Brain microvascular endothelial cell (primary cell): ENCODE measurements around the gene TMEM192.
"Not testable (repeated sequence)": the region's sequence is repeated elsewhere in the genome, so short reads cannot be mapped to it uniquely, and the experiment has no call there.

Experiments used
- DNase-seq: peaks from one replicate; pipeline ENCODE4 v3.0.0-alpha.2; 2020
- H3K27ac ChIP-seq: fragments of 250-450 bp; sonication (Bioruptor Pico); 2 replicates; pipeline ENCODE4 v1.5.1; 2020; ENCODE audit warnings: mild to moderate bottlenecking, moderate library complexity
- H3K27me3 ChIP-seq: fragments of 250-450 bp; sonication (Bioruptor Pico); replicated peaks from 2 replicates; pipeline ENCODE4 v1.5.1; 2020; ENCODE audit warnings: mild to moderate bottlenecking
- H3K36me3 ChIP-seq: fragments of 250-450 bp; sonication (Bioruptor Pico); replicated peaks from 2 replicates; pipeline ENCODE4 v1.5.1; 2020; ENCODE audit warnings: mild to moderate bottlenecking
- H3K4me3 ChIP-seq: 2 replicates; pipeline ENCODE4 v1.5.1; 2011; ENCODE audit warnings: low read depth, mild to moderate bottlenecking, control low read depth, low read length, moderate library complexity
- in situ Hi-C: cut with HindIII; loops from 2 replicates; pipeline ENCODE4 v1.10.0; 2017; ENCODE audit warnings: low sequenced_read_pairs, low pct_ligation_motif_present
- TF ChIP-seq, protein P1 (sequence below): IDR thresholded peaks from 2 replicates; pipeline ENCODE4 v1.5.1; 2011; ENCODE audit warnings: low read depth, mild to moderate bottlenecking, moderate library complexity, low read length, control low read depth, inconsistent platforms; ENCODE audit errors: missing control alignments

Gene TMEM192

DNA sequence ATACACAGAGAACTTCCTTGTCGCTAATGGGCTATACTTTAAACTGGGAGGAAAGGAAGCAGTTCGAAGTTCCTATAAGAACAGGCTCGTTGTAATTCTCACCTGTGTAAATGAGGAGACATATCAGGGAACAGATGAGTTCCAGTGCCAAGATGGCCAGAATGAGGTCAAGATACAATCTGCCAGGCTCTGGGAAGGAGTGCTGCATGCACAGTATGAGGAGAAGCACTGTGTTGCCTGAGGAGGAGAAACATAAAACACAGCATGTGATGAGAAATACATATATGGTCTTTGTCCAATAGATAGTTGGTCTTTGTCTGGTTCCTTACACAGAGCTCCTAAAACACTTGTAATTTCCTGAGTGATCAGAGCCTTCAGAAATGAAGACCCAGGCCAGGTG is 24.3 kb downstream of the TMEM192 start:
- TF ChIP-seq, protein P1, sequence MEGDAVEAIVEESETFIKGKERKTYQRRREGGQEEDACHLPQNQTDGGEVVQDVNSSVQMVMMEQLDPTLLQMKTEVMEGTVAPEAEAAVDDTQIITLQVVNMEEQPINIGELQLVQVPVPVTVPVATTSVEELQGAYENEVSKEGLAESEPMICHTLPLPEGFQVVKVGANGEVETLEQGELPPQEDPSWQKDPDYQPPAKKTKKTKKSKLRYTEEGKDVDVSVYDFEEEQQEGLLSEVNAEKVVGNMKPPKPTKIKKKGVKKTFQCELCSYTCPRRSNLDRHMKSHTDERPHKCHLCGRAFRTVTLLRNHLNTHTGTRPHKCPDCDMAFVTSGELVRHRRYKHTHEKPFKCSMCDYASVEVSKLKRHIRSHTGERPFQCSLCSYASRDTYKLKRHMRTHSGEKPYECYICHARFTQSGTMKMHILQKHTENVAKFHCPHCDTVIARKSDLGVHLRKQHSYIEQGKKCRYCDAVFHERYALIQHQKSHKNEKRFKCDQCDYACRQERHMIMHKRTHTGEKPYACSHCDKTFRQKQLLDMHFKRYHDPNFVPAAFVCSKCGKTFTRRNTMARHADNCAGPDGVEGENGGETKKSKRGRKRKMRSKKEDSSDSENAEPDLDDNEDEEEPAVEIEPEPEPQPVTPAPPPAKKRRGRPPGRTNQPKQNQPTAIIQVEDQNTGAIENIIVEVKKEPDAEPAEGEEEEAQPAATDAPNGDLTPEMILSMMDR = no peak
- Histone ChIP-seq H3K4me3 (no peak overlapping the region), H3K36me3 (peaks cover 14% of the 10 kb centered on the region), H3K27ac (no peak overlapping the region), H3K27me3 (no peaks in the 10 kb centered on the region)
- in situ Hi-C loops = no loop called here
- no peak for DNase-seq

DNA sequence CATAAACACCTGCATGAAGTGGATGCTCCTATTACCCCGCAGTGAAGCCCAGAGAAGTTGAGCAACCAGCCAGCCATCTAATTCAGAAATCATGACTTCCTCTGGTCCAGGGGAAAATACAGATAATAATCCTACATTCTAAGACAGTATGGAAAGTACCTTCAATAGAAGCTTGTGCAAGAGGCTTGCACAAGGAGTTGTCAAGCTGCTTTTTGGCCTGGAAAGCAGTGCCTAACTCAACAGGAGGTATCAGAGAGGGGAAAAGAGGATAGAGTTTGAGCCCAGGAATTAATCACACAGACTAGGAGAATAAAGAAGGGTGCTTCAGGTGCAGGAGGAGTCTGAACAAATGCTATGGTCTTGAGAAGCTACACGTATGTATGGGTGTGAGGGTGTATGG is 26.7 kb downstream of the TMEM192 start:
- no peak for DNase-seq
- Histone ChIP-seq H3K27ac (no peak overlapping the region), H3K27me3 (no peaks in the 10 kb centered on the region), H3K36me3 (peaks cover 14% of the 10 kb centered on the region), H3K4me3 (no peak overlapping the region)
- in situ Hi-C loops = no loop called here
- TF ChIP-seq, protein P1 = no peak

DNA sequence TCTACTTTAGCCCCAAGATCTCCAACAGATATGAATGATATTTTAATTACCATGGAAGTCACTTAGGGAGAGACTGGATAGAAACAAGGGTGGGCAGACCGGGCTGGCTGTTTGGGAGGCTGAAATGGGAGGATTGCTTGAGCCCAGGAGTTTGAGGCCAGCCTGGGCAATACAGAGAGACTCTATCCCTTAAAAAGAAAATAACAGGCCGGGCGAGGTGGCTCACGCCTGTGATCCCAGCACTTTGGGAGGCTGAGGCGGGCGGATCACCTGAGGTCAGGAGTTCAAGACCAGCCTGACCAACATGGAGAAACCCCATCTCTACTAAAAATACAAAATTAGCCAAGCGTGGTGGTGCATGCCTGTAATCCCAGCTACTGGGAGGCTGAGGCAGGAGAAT is 27.9 kb downstream of the TMEM192 start:
- H3K4me3 ChIP-seq, DNase-seq, H3K27me3 ChIP-seq, in situ Hi-C loops, H3K27ac ChIP-seq: not testable (repeated sequence)
- peaks cover 14% of the 10 kb centered on the region for H3K36me3 ChIP-seq

DNA sequence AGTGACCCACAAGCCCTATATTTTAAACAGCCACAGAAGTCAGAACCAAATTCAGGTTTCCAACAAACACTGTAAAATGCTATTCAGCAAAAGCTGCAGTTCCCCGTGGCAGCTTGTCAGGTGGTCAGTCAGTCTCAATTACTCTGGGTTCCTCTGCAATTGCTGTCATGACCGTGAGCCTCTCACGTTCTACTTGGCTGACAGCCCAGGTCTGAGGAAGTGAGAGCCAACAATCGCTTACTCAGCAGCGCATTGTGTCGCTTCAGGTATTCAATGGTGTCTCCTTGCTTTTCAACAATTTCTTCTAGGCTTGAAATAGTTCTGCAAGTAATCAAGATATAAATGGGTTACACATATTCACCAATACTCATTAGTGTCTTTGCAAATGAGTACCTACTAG is 33.2 kb downstream of the TMEM192 start:
- H3K27ac ChIP-seq = no peak overlapping the region
- H3K27me3 ChIP-seq = no peaks in the 10 kb centered on the region
- peak; percentile 15 for DNase-seq
- TF ChIP-seq, protein P1 = no peak
- H3K36me3 ChIP-seq = peaks cover 5% of the 10 kb centered on the region
- in situ Hi-C loops = no loop called here
- no peak overlapping the region for H3K4me3 ChIP-seq

DNA sequence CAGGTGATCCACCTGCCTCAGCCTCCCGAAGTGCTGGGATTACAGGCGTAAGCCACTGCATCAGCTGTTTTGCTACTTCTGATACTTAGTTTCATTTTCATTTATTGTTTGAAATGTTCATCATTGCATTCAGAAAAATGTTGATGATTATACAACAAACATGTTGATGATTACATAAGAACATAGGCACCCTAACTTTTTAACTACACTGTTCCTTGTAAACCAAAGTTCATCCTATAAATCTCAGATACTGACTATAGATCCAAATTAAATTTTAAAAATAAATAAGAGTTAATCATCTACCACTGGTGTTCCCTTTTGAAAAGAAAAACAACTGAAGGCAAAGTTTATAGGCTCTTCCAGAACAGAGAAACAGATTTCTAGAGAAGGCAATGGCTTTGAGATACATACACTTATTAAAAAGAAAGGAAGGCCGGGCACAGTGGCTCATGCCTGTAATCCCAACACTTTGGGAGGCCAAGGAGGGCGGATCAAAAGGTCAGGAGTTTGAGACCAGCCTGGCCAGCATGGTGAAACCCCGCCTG is 35.6 kb downstream of the TMEM192 start:
- in situ Hi-C loops = no loop called here
- H3K36me3 ChIP-seq = peaks cover 3% of the 10 kb centered on the region
- TF ChIP-seq, protein P1 = no peak
- no peak overlapping the region for H3K4me3 ChIP-seq
- H3K27ac ChIP-seq = no peak overlapping the region
- H3K27me3 ChIP-seq = no peaks in the 10 kb centered on the region
- no peak for DNase-seq

DNA sequence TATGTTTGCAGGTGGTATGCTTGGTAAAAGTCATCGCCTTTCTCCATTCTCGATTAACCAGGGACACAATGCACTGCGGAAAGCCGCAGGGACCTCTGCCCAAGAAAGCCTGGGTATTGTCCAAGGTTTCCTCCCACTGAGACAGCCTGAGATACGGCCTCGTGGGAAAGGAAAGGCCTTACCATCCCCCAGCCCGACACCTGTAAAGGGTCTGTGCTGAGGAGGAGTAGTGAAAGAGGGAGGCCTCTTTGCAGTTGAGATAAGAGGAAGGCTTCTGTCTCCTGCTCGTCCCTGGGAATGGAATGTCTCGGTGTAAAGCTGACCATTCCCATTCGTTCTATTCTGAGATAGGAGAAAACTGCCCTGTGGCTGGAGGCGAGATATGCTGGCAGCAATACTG is 39.3 kb downstream of the TMEM192 start:
- H3K27me3 ChIP-seq, DNase-seq, H3K4me3 ChIP-seq, H3K27ac ChIP-seq, in situ Hi-C loops, H3K36me3 ChIP-seq: not testable (repeated sequence)

DNA sequence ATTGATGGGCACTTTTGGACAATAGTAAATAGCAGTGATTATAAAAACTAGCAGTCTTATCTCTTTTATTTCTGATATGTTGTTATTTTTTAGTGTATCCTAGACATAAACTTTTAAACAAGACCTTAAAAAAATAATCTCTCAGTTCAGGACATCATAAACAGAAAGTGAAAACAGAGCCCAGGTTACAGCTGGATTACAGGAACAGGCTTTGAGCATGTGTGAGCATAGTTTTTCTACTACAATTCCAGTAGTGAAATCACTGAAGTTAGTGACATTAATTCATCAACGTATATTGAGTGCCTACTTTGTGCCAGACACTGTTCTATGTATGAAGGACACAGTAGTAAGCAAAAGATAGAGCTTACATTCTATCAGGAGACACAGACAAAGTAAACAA is 42.1 kb downstream of the TMEM192 start:
- DNase-seq = no peak
- Histone ChIP-seq H3K4me3 (no peak overlapping the region), H3K27me3 (no peaks in the 10 kb centered on the region), H3K36me3 (no peaks in the 10 kb centered on the region), H3K27ac (no peak overlapping the region)
- in situ Hi-C loops = no loop called here
- TF ChIP-seq, protein P1 = no peak
